H1 (cell line): Measurements from ENCODE around the gene LPP. TPM values are rescaled to one million over a fixed set of nuclear protein-coding genes. Genes with fewer than 3 reads are reported as not detected.

Source experiments
- CTCF ChIA-PET: fragments of 300-600 bp; sonication (Branson Sonifier 250); formaldehyde crosslinking; loops from one replicate; lab custom pipeline; 2021; ENCODE audit not compliant: partially characterized antibody; lab: Charles Lee
- POLR2A ChIA-PET: fragments of 300-600 bp; sonication (Branson Sonifier 250); formaldehyde crosslinking; loops from one replicate; lab custom pipeline; 2021; ENCODE audit warnings: inconsistent platforms; ENCODE audit not compliant: partially characterized antibody; lab: Charles Lee
- DNase-seq, 2 experiments: peaks; one replicate each; pipeline versions ENCODE4 v3.0.0 to v3.0.0-alpha.2; 2010 to 2022; ENCODE audit warnings: low spot score in 2 of 2, low read depth in 1 of 2, mixed read lengths in 1 of 2
- FAIRE-seq: peaks from 2 replicates; lab custom pipeline; 2011; peaks lifted over from hg19 to GRCh38; lab: Jason Lieb, UNC
- H2AFZ ChIP-seq: 2 replicates; pipeline ENCODE4 v1.8.1; 2012; ENCODE audit warnings: low read length, inconsistent platforms
- H2AK5ac ChIP-seq: 2 replicates; pipeline ENCODE4 v1.6.1; 2013; ENCODE audit warnings: low read depth, low read length
- H2BK120ac ChIP-seq: replicated peaks from 2 replicates; pipeline ENCODE3; 2013; ENCODE audit warnings: low read depth, low read length, inconsistent platforms
- H2BK12ac ChIP-seq: 2 replicates; pipeline ENCODE4 v1.6.1; 2013; ENCODE audit warnings: low read depth, low read length
- H2BK15ac ChIP-seq: 2 replicates; pipeline ENCODE4 v1.6.1; 2013; ENCODE audit warnings: low read length
- H2BK20ac ChIP-seq: 2 replicates; pipeline ENCODE4 v1.6.1; 2013; ENCODE audit warnings: low read length
- H2BK5ac ChIP-seq: 2 replicates; pipeline ENCODE4 v1.6.1; 2013; ENCODE audit warnings: low read depth, low read length
- H3K14ac ChIP-seq: 2 replicates; pipeline ENCODE4 v1.6.1; 2013; ENCODE audit warnings: inconsistent platforms; ENCODE audit not compliant: insufficient read length
- H3K18ac ChIP-seq: 2 replicates; pipeline ENCODE4 v1.6.1; 2013; ENCODE audit warnings: low read length; ENCODE audit errors: extremely low read depth
- H3K23ac ChIP-seq: 2 replicates; pipeline ENCODE4 v1.6.1; 2013; ENCODE audit warnings: inconsistent platforms; ENCODE audit not compliant: insufficient read length
- H3K23me2 ChIP-seq: 2 replicates; pipeline ENCODE4 v1.6.1; 2013; ENCODE audit warnings: low read depth, low read length
- H3K27ac ChIP-seq: 2 replicates; pipeline ENCODE4 v1.6.1; 2011; ENCODE audit warnings: low read depth, low read length, inconsistent platforms
- H3K27me3 ChIP-seq, 4 experiments: replicated peaks in 1 of 4; 1 replicate in 1 of 4; 2 replicates in 3 of 4; pipeline versions ENCODE4 v1.6.1 to v1.8.1; 2011 to 2013; ENCODE audit warnings: low read length in 3 of 4, mild to moderate bottlenecking in 3 of 4, inconsistent platforms in 2 of 4, mixed read lengths in 2 of 4, moderate library complexity in 1 of 4; ENCODE audit not compliant: control insufficient read depth in 3 of 4, insufficient read depth in 3 of 4; ENCODE audit errors: extremely low read depth in 1 of 4
- H3K36me3 ChIP-seq, 4 experiments: 2 replicates each; pipeline versions ENCODE4 v1.6.1 to v1.8.1; 2011 to 2013; ENCODE audit warnings: mild to moderate bottlenecking in 4 of 4, low read length in 3 of 4, moderate library complexity in 2 of 4, control low read depth in 1 of 4, inconsistent platforms in 1 of 4; ENCODE audit not compliant: insufficient read depth in 4 of 4, control insufficient read depth in 2 of 4
- H3K4ac ChIP-seq: replicated peaks from 2 replicates; pipeline ENCODE3; 2013; ENCODE audit warnings: low read length, low read depth, mixed read lengths, inconsistent platforms; ENCODE audit not compliant: insufficient read length
- H3K4me1 ChIP-seq, 4 experiments: replicated peaks in 1 of 4; 1 replicate in 1 of 4; 2 replicates in 3 of 4; pipeline versions ENCODE4 v1.6.1 to v1.8.1; 2011 to 2013; ENCODE audit warnings: low read length in 3 of 4, inconsistent platforms in 2 of 4, mixed read lengths in 1 of 4; ENCODE audit not compliant: insufficient read depth in 4 of 4, control insufficient read depth in 3 of 4
- H3K4me2 ChIP-seq, 2 experiments: 2 replicates each; pipeline versions ENCODE4 v1.6.1 to v1.8.1; 2011 to 2013; ENCODE audit warnings: low read depth in 2 of 2, low read length in 2 of 2, control low read depth in 1 of 2, inconsistent platforms in 1 of 2, mild to moderate bottlenecking in 1 of 2; ENCODE audit not compliant: insufficient read depth in 1 of 2
- H3K4me3 ChIP-seq, 4 experiments: fragments of 200-600, 300-600 bp in 1 of 4; sonication (generic), shearing (Covaris generic), sonication (Bioruptor Twin) in 1 of 4; 2 replicates each; pipeline versions ENCODE4 v1.5.1 to v1.8.1; 2011 to 2016; ENCODE audit warnings: low read length in 4 of 4, low read depth in 3 of 4, control low read depth in 2 of 4, inconsistent platforms in 2 of 4, mild to moderate bottlenecking in 2 of 4, mixed read lengths in 1 of 4, moderate library complexity in 1 of 4; ENCODE audit not compliant: insufficient read depth in 2 of 4; ENCODE audit errors: extremely low read depth in 1 of 4
- H3K56ac ChIP-seq: replicated peaks from 2 replicates; pipeline ENCODE3; 2013; ENCODE audit warnings: low read depth, mild to moderate bottlenecking, mixed read lengths, low read length, inconsistent platforms; ENCODE audit not compliant: insufficient read length
- H3K79me1 ChIP-seq: 2 replicates; pipeline ENCODE4 v1.6.1; 2013; ENCODE audit warnings: low read depth, low read length, control low read depth
- H3K79me2 ChIP-seq, 2 experiments: 2 replicates each; pipeline versions ENCODE4 v1.6.1 to v1.8.1; 2012 to 2013; ENCODE audit warnings: low read length in 2 of 2, mild to moderate bottlenecking in 2 of 2, inconsistent platforms in 1 of 2; ENCODE audit not compliant: insufficient read depth in 2 of 2, control insufficient read depth in 1 of 2
- H3K9ac ChIP-seq, 4 experiments: replicated peaks in 1 of 4; 1 replicate in 1 of 4; 2 replicates in 3 of 4; pipeline versions ENCODE4 v1.6.1 to v1.8.1; 2011 to 2013; ENCODE audit warnings: low read depth in 3 of 4, low read length in 3 of 4, control low read depth in 2 of 4, mild to moderate bottlenecking in 2 of 4, moderate library complexity in 2 of 4, inconsistent platforms in 1 of 4; ENCODE audit errors: extremely low read depth in 1 of 4
- H3K9me3 ChIP-seq, 2 experiments: 2 replicates each; pipeline versions ENCODE4 v1.6.1 to v1.8.1; 2012 to 2013; ENCODE audit warnings: mild to moderate bottlenecking in 2 of 2, moderate library complexity in 2 of 2, control low read depth in 1 of 2, inconsistent platforms in 1 of 2, low read depth in 1 of 2, low read length in 1 of 2, mixed read lengths in 1 of 2; ENCODE audit not compliant: insufficient read depth in 2 of 2
- H4K20me1 ChIP-seq, 2 experiments: replicated peaks in 1 of 2; 2 replicates each; pipeline versions ENCODE3 to v1.8.1; 2011 to 2013; ENCODE audit warnings: inconsistent platforms in 2 of 2, low read length in 2 of 2, mild to moderate bottlenecking in 1 of 2; ENCODE audit not compliant: insufficient read depth in 2 of 2, control insufficient read depth in 1 of 2
- H4K5ac ChIP-seq: 2 replicates; pipeline ENCODE4 v1.6.1; 2013; ENCODE audit warnings: low read length, low read depth, mixed read lengths, inconsistent platforms; ENCODE audit not compliant: insufficient read length
- H4K8ac ChIP-seq: 2 replicates; pipeline ENCODE4 v1.8.0; 2013; ENCODE audit warnings: mild to moderate bottlenecking, moderate library complexity, low read length, inconsistent platforms; ENCODE audit not compliant: insufficient read depth; ENCODE audit errors: extremely low read depth
- H4K91ac ChIP-seq: replicated peaks from 2 replicates; pipeline ENCODE3; 2013; ENCODE audit warnings: low read length, mixed read lengths, inconsistent platforms; ENCODE audit not compliant: insufficient read length
- POLR2A ChIP-seq, 2 experiments: IDR thresholded peaks; 1 replicate in 1 of 2; 2 replicates in 1 of 2; pipeline ENCODE4 v1.6.1; 2011; ENCODE audit warnings: low read depth in 2 of 2, low read length in 2 of 2, mild to moderate bottlenecking in 2 of 2; ENCODE audit errors: control extremely low read depth in 1 of 2
- WGBS, 2 experiments: shearing (Covaris generic) in 1 of 2; methylation state at CpG; one replicate each; pipeline versions ENCODE4 v1.1.6 to v1.1.7; 2013 to 2015; ENCODE audit warnings: low lambda C conversion rate in 2 of 2, mixed read lengths in 2 of 2, inconsistent platforms in 1 of 2, low coverage in 1 of 2, missing lambda C conversion rate in 1 of 2; ENCODE audit not compliant: insufficient replicate concordance in 2 of 2, insufficient coverage in 1 of 2, insufficient read length in 1 of 2; ENCODE audit errors: extremely low coverage in 1 of 2, missing lambda C conversion rate in 1 of 2; 5-methylcytosine and 5-hydroxymethylcytosine counted together
- polyA plus RNA-seq, 7 experiments: library from polyadenylated mRNA; depleted of rRNA in 3 of 7; stranded (reverse) in 5 of 7; unstranded in 2 of 7; fragments of >200 nt in 5 of 7; fragments of 200-250 nt in 2 of 7; gene quantifications; 1 replicate in 5 of 7; 2 replicates in 1 of 7; 4 replicates in 1 of 7; pipeline versions ENCODE4 v1.2.1 to v1.2.3, GENCODE V29; 2011 to 2013; ENCODE audit warnings: missing spikeins in 2 of 7, mixed read lengths in 2 of 7
- total RNA-seq: library from RNA; stranded (reverse); fragmentation: NEBNext Ultra II Directional; extraction: Animal tissue kit (Norgen Biotek cat#: 25700); gene quantifications from 2 replicates; pipeline ENCODE4 v1.2.1, GENCODE V29; 2021

Gene LPP
- total and polyA plus RNA-seq, 2 of the 8 experiments (the other 6 are each of a cell fraction or from before 2014, with no cell fraction given): 10.0 to 53.3 TPM

GRCh38 chr3:188394623-188395022 lies 240.7 kb downstream of the LPP start:
- Histone ChIP-seq H3K4me2 (no peak overlapping the region), H2AK5ac (no peak overlapping the region), H2BK15ac (no peak overlapping the region), H2BK5ac (no peak overlapping the region), H3K79me2 (no peaks in the 10 kb centered on the region), H3K4me3 (no peak overlapping the region), H3K18ac (no peak overlapping the region), H4K91ac (no peak overlapping the region), H4K20me1 (no peaks in the 10 kb centered on the region), H3K9me3 (no peaks in the 10 kb centered on the region), H3K27me3 (no peaks in the 10 kb centered on the region), H2BK12ac (no peak overlapping the region), H3K14ac (no peak overlapping the region), H3K23me2 (no peaks in the 10 kb centered on the region), H3K4me1 (peaks cover 0 to 2% (median 0%) of the 10 kb centered on the region in 4 experiments; a peak in 2 of 7 replicates), H4K8ac (no peak overlapping the region), H2BK120ac (no peak overlapping the region), H3K56ac (no peak overlapping the region), H3K4ac (no peak overlapping the region), H3K27ac (no peak overlapping the region), H4K5ac (no peak overlapping the region), H3K36me3 (no peaks in the 10 kb centered on the region), H2AFZ (no peak overlapping the region), H2BK20ac (no peak overlapping the region), H3K79me1 (no peaks in the 10 kb centered on the region), H3K9ac (no peak overlapping the region), H3K23ac (no peak overlapping the region)
- CTCF ChIA-PET: interaction anchor here (0.6 to 1.3 kb wide), 3 partner anchors 195 to 654 kb away, joined by 3 read pairs; no protein-coding TSS in a partner anchor
- WGBS, 2 experiments: 88% methylated on average over 1 of the region's 1 CpG; no CpG with 5 or more reads in 1 of the 2 experiments
- DNase-seq (no peak), FAIRE-seq (no peak)
- POLR2A ChIA-PET: no interaction called here
- TF ChIP-seq POLR2A (IDR thresholded peaks at IDR 0.05; ENCODE audit: control extremely low read depth in 1 of 2, low read depth in 2 of 2, low read length in 2 of 2): no peak
